Non-pigmented ciliary epithelial cell (primary cell): ENCODE measurements around the gene C22orf39.
"Not testable (repeated sequence)": the region's sequence is repeated elsewhere in the genome, so short reads cannot be mapped to it uniquely, and the experiment has no call there.

ENCODE experiments used
- DNase-seq: peaks from one replicate; pipeline ENCODE4 v3.0.0-alpha.2; 2010; ENCODE audit warnings: low read depth

C22orf39 gene

DNA sequence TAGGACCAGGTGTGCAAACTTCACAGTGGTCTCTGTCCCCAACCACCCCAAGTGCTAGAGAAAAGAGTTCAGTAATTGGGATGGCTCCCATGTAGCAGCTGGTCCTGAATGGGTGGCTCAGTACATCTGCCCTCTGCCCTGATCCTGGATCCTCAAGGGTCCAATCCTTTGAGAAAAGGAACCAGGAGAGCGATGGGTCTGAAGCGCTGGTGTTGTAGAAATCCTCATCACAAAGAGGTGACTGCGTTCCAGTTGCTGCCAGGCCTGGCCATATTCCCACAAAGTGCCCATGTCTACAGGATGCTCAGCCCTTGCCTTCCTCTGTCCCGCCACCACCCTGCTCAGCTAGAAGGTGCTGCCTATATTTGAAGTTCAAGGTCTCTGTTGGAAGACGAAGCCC is 6.2 kb upstream of the C22orf39 start:
- no peak for DNase-seq

DNA sequence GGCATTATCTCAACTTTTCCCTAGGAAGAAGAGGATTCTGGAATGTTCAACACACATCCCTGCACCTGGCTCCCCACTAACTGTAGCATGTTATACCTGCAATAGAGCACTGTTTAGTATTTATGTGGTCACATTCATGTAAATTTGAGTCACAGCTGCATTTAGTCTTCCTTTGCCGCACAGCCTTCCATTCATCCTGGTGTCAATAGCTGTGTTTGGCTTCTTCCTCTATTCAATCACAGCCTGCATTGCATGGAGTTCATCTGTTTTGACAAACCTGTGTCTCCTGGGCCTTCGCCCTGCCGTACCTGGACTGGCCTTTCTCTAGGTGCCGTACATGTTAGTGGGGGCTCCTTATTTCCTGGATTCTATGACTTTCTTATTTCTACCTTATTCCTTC is 4.1 kb upstream of the C22orf39 start:
- DNase-seq = no peak

GRCh38 chr22:19450363-19451175 is 3.1 kb upstream of the C22orf39 start:
- no peak for DNase-seq

GRCh38 chr22:19449422-19449767 is 1.9 kb upstream of the C22orf39 start:
- DNase-seq = no peak

DNA sequence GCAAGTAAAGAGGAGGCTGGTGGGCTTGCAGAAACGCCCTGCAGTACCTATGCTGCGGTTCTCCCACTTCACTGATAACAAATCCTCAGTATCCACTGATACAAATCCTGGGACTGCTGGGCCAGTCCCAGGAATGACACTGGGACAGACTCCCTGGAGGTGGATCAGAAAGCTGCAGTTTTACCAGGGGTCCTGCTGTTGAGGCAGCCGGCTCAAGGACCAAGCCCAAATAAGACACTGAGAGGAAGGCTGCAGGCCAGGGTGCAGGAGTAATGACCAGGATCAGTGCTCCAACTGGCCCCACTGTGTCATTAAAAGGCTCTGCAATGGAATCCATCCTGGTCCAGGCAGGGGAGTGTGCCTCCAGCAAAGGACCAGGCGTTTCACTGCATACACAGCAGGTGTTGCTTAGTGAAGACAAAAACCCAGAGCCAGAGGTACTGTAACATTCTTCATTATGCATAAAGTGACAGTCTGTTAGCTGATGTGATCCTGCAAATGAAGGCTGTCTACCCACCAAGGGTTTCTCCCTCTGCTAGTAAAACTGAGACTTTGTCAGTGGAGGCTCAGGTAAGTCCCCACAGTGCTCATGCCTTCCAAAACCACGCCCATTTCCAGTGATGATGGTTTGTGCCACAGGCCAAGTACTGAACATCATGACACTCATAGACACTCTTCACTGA is 1.4 kb upstream of the C22orf39 start:
- DNase-seq = no peak

DNA sequence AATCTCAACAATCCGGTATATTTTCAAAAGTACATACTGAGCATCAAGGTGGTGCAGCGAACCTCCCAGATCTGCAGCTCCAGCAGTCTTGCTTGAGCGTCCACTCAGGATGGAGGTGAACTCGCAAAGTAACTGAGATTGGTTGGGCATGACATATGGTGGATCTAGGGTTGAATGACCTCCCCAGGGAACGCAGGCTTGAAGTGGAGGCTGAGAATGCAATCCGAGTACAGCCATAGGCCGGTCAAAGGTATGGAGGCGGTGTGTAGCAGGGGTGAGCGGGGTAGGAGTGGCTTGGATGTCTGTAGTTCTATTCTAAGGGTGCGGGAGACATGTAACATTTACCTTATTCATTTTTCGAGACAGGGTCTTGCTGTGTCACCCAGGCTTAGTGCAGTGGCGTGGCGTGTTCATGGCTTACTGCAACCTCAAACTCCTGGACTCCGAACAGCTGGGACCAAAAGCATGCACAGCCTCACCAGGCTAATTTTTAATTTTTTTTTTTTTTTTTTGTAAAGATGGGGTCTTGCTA is 631 bp upstream of the C22orf39 start:
- no peak for DNase-seq

- DNase-seq = no peak
Measured at GRCh38 chr22:19446603-19447329, 745 bp downstream of the C22orf39 start.

- DNase-seq = not testable (repeated sequence)
Measured at GRCh38 chr22:19445279-19445982, 2.1 kb downstream of the C22orf39 start.

GRCh38 chr22:19443544-19444211 is 3.8 kb downstream of the C22orf39 start:
- no peak for DNase-seq

GRCh38 chr22:19442166-19442565 is 5.3 kb downstream of the C22orf39 start:
- no peak for DNase-seq

DNA sequence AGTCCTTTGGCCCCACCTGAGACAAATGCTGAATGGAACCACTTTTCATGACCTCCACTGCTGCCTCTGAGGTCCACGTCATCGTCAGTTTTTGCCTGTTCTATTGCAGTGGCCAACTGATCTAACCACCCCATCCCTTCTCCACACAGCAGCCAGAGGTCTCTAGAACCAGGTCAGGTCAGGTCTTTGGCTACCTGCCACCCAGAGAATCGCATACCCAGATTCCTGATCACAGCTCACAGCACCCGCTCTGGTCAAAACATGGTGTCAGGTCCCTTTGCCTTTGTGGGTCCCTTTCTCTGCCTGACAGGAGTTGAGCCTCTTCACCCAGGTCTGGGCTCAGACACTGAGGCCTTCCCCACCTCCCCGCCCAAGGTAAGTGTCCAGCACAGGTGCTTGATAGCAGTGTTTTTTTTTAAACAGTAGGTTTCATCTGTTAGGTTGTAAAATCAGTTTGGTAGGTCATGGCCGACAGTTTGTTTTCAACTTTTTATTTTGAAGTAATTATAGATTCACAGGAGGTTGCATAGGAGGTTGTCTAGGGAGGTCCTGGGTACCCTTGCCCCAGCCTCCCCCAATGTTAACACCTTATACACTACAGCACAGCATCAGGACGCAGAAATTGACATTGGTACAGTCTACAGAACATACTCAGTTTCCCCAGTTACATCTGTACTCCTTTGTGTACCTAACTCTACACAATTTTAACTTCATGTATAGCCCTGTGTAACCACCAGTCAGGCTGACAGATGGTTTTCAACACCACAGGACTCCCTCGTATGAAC is 6.9 kb downstream of the C22orf39 start:
- DNase-seq = no peak

DNA sequence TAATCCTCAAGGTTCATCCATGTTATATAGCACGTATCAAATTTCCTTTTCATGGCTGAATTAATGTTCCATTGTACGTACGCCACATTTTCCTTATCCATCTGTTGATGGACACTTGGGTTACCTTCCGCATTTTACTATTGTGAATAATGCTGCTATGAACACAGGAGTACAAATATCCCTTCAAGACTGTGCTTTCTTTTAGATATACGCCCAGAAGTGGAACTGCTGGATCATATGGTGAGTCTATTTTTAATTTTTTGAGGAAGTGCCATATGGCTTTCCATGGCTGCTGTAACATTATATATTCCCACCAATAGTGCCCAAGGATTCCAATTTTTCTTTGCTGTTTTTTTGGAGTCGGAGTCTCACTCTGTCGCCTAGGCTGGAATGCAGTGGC is 9.2 kb downstream of the C22orf39 start:
- no peak for DNase-seq

DNA sequence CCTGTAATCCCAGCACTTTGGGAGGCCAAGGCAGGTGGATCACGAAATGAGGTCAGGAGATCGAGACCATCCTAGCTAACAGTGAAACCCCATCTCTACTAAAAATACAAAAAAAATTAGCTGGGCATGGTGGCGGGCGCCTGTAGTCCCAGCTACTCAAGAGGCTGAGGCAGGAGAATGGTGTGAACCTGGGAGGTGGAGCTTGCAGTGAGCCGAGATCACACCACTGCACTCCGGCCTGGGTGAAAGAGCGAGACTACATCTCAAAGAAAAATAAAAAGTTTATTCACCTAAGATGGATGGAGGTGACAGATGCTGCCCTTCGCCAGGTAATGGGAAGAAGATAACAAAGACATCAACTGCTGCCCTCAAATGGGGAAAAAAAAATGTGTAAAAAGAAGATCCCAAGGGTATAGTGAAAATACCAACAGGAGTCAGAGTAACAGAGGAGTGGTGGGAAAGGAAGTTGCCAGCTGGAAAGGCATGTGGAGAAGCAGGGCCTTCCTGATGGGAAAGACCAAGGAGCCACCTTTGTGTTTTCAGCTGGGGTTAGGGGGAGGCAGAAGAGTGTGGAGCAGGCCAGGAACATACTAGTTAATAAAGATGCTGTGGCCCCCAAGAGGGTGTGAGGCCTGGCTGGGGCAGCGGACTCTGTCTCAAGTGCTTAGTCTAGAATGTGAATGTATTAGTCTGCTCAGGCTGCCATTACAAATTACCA is 10.9 kb downstream of the C22orf39 start:
- not testable (repeated sequence) for DNase-seq

- no peak for DNase-seq
Measured at GRCh38 chr22:19434829-19435580, 12.5 kb downstream of the C22orf39 start.

DNA sequence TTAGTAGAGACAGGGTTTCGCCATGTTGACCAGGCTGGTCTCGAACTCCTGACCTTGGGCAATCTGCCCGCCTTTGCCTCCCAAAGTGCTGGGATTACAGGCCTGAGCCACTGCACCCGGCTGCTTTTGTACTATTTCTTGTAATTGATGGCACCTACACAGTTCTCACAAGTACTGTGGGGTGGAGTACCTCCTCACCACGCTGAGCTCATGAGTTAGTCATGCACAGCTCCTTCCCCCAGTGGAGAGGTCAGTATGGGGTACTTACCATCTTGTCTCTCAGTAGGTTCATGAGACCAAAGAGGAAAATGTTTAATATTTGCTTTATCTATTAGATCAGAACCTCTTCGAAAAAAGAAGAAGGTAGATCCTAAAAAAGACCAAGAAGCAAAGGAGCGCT is 13.1 kb downstream of the C22orf39 start:
- DNase-seq = no peak

- no peak for DNase-seq
Measured at GRCh38 chr22:19432133-19432851, 15.2 kb downstream of the C22orf39 start, which contains the start of gene MRPL40. TSS of gene MRPL40 (plus strand) at chr22:19432545. CDS start at chr22:19432555, 10 bp downstream.

- no peak for DNase-seq
Measured at GRCh38 chr22:19431649-19432132, 15.8 kb downstream of the C22orf39 start, which contains the start of gene HIRA. TSS of gene HIRA (minus strand) at chr22:19431733. CDS start at chr22:19431476, 257 bp downstream.

- no peak for DNase-seq
Measured at GRCh38 chr22:19430890-19431541, 16.5 kb downstream of the C22orf39 start.
